IMR-90 (cell line): ENCODE data around the gene TIPARP. TPM values are rescaled to one million over a fixed set of nuclear protein-coding genes. Genes with fewer than 3 reads are reported as not detected.

Experiments used
- ATAC-seq: fragments of 200-7000 bp; cut with Tn5 transposase; 2 replicates; pipeline ENCODE4 v1.9.1; 2020; ENCODE audit warnings: low read depth, mild to moderate bottlenecking, moderate library complexity
- BruUV-seq: library from RNA; stranded (reverse); fragments of 400-500 nt; replicated peaks from 2 replicates; lab custom pipeline; 2021; lab: Mats Ljungman, UMichigan
- CTCF ChIA-PET: fragments of 300-600 bp; formaldehyde crosslinking; extraction: SDS; loops from one replicate; lab custom pipeline; 2021; ENCODE audit warnings: antibody characterized with exemption; lab: Yijun Ruan, JAX
- POLR2A ChIA-PET: fragments of 300-600 bp; sonication (Branson Sonifier 250); formaldehyde crosslinking; loops from one replicate; lab custom pipeline; 2022; ENCODE audit warnings: antibody characterized with exemption; ENCODE audit not compliant: unreplicated experiment; lab: Charles Lee
- DNase-seq: peaks from one replicate; pipeline ENCODE4 v3.0.0; 2013
- H2AFZ ChIP-seq: replicated peaks from 2 replicates; pipeline ENCODE3; 2013; ENCODE audit warnings: low read length, mild to moderate bottlenecking; ENCODE audit not compliant: poor library complexity
- H2AK5ac ChIP-seq: 2 replicates; pipeline ENCODE4 v1.6.1; 2013; ENCODE audit warnings: low read depth, low read length, inconsistent platforms
- H2AK9ac ChIP-seq: replicated peaks from 2 replicates; pipeline ENCODE3; 2013; ENCODE audit warnings: mild to moderate bottlenecking, low read depth, low read length, moderate library complexity; ENCODE audit not compliant: poor library complexity
- H2BK120ac ChIP-seq: 2 replicates; pipeline ENCODE4 v1.6.1; 2013; ENCODE audit warnings: low read depth, low read length, inconsistent platforms
- H2BK15ac ChIP-seq: 3 replicates; pipeline ENCODE4 v1.6.1; 2013; ENCODE audit warnings: low read depth, low read length, inconsistent platforms
- H2BK20ac ChIP-seq: 2 replicates; pipeline ENCODE4 v1.6.1; 2013; ENCODE audit warnings: low read depth, mild to moderate bottlenecking, inconsistent platforms, low read length, moderate library complexity
- H2BK5ac ChIP-seq: 2 replicates; pipeline ENCODE4 v1.6.1; 2013; ENCODE audit warnings: mild to moderate bottlenecking, low read depth, low read length, inconsistent platforms; ENCODE audit not compliant: poor library complexity, severe bottlenecking
- H3K14ac ChIP-seq: replicated peaks from 2 replicates; pipeline ENCODE4 v1.6.1; 2013; ENCODE audit warnings: low read depth, low read length, inconsistent platforms
- H3K18ac ChIP-seq: 2 replicates; pipeline ENCODE4 v1.6.1; 2013; ENCODE audit warnings: low read depth, low read length, control low read depth
- H3K23ac ChIP-seq: 2 replicates; pipeline ENCODE4 v1.6.1; 2013; ENCODE audit warnings: low read depth, low read length, inconsistent platforms
- H3K27ac ChIP-seq: 2 replicates; pipeline ENCODE4 v1.5.1; 2013; ENCODE audit warnings: mild to moderate bottlenecking, control low read depth, low read length; ENCODE audit not compliant: insufficient read depth
- H3K27me3 ChIP-seq: 2 replicates; pipeline ENCODE4 v1.6.1; 2013; ENCODE audit warnings: low read length; ENCODE audit not compliant: control insufficient read depth, insufficient read depth
- H3K36me3 ChIP-seq: 2 replicates; pipeline ENCODE4 v1.6.1; 2013; ENCODE audit warnings: low read length, mixed read lengths; ENCODE audit not compliant: control insufficient read depth, insufficient read depth
- H3K4ac ChIP-seq: 2 replicates; pipeline ENCODE4 v1.6.1; 2013; ENCODE audit warnings: low read depth, low read length, inconsistent platforms
- H3K4me1 ChIP-seq: 2 replicates; pipeline ENCODE4 v1.6.1; 2013; ENCODE audit warnings: low read length, mixed read lengths; ENCODE audit not compliant: control insufficient read depth, insufficient read depth
- H3K4me2 ChIP-seq: 2 replicates; pipeline ENCODE4 v1.6.1; 2013; ENCODE audit warnings: low read depth, mild to moderate bottlenecking, control low read depth, low read length, moderate library complexity
- H3K4me3 ChIP-seq: 2 replicates; pipeline ENCODE4 v1.5.1; 2013; ENCODE audit warnings: low read depth, mild to moderate bottlenecking, control low read depth, low read length, moderate library complexity; ENCODE audit not compliant: insufficient read depth
- H3K56ac ChIP-seq: 2 replicates; pipeline ENCODE4 v1.6.1; 2013; ENCODE audit warnings: low read length, inconsistent platforms; ENCODE audit not compliant: insufficient read depth; ENCODE audit errors: extremely low read depth
- H3K79me1 ChIP-seq, 2 experiments: 2 replicates each; pipeline ENCODE4 v1.6.1; 2013; ENCODE audit warnings: low read length in 2 of 2, inconsistent platforms in 1 of 2, low read depth in 1 of 2
- H3K9ac ChIP-seq: 2 replicates; pipeline ENCODE4 v1.6.1; 2013; ENCODE audit warnings: low read depth, low read length, control low read depth
- H3K9me1 ChIP-seq: 2 replicates; pipeline ENCODE4 v1.6.1; 2013; ENCODE audit warnings: low read length, inconsistent platforms; ENCODE audit not compliant: insufficient read depth
- H3K9me3 ChIP-seq: 2 replicates; pipeline ENCODE4 v1.6.1; 2013; ENCODE audit warnings: low read length; ENCODE audit not compliant: control insufficient read depth, insufficient read depth
- H4K20me1 ChIP-seq: 2 replicates; pipeline ENCODE4 v1.6.1; 2013; ENCODE audit warnings: low read length, inconsistent platforms; ENCODE audit not compliant: insufficient read depth
- H4K5ac ChIP-seq: 2 replicates; pipeline ENCODE4 v1.6.1; 2013; ENCODE audit warnings: mild to moderate bottlenecking, low read depth, low read length, control low read depth
- H4K8ac ChIP-seq, 2 experiments: 2 replicates each; pipeline ENCODE4 v1.6.1; 2013; ENCODE audit warnings: low read depth in 2 of 2, low read length in 2 of 2, control low read depth in 1 of 2, inconsistent platforms in 1 of 2
- H4K91ac ChIP-seq: 2 replicates; pipeline ENCODE4 v1.6.1; 2013; ENCODE audit warnings: low read depth, low read length, inconsistent platforms; ENCODE audit not compliant: insufficient read depth
- CEBPB ChIP-seq: IDR thresholded peaks from 2 replicates; pipeline ENCODE4 v1.6.1; 2012; ENCODE audit warnings: low read depth, low read length, improper control_type of control experiment
- CHD1 ChIP-seq: IDR thresholded peaks from 2 replicates; pipeline ENCODE4 v1.6.1; 2012; ENCODE audit warnings: low read depth, low read length, improper control_type of control experiment
- FOS ChIP-seq: fragments of 150-350 bp; IDR thresholded peaks from 2 replicates; pipeline ENCODE4 v1.6.1; 2016; ENCODE audit warnings: low read depth, low read length
- WGBS, 2 experiments: methylation state at CpG; one replicate each; pipeline versions ENCODE4 v1.1.5 to v1.1.7; 2013; ENCODE audit warnings: missing lambda C conversion rate in 2 of 2; ENCODE audit not compliant: insufficient read length in 1 of 2; ENCODE audit errors: extremely low coverage in 2 of 2; 5-methylcytosine and 5-hydroxymethylcytosine counted together
- dilution Hi-C: fragments of 300-500 bp; cut with HindIII; formaldehyde crosslinking; loops from one replicate; pipeline ENCODE4 v1.14.3; 2018; ENCODE audit warnings: low sequenced_read_pairs; ENCODE audit not compliant: unreplicated experiment
- in situ Hi-C: fragments of 300-500 bp; cut with MboI; formaldehyde crosslinking; loops from 3 replicates; pipeline ENCODE4 v1.14.3; 2019; ENCODE audit warnings: low sequenced_read_pairs, inconsistent platforms, mixed read lengths
- intact Hi-C: fragments of 100-400 bp; cut with micrococcal nuclease; formaldehyde crosslinking; loops from 2 replicates; pipeline ENCODE4 v1.10.0; 2022
- polyA plus RNA-seq, 3 experiments: library from polyadenylated mRNA; depleted of rRNA; stranded (reverse); fragments of >200 nt; gene quantifications; 2 replicates each; pipeline ENCODE4 v1.2.3, GENCODE V29; 2012; ENCODE audit warnings: low replicate concordance in 1 of 3
- total RNA-seq: library from RNA; depleted of rRNA; stranded (reverse); fragments of >200 nt; gene quantifications from 2 replicates; pipeline ENCODE4 v1.2.3, GENCODE V29; 2012

TIPARP gene
- total and polyA plus RNA-seq, 2 of the 4 experiments (the other 2 are of a cell fraction) = 12.6 to 70.8 TPM

DNA sequence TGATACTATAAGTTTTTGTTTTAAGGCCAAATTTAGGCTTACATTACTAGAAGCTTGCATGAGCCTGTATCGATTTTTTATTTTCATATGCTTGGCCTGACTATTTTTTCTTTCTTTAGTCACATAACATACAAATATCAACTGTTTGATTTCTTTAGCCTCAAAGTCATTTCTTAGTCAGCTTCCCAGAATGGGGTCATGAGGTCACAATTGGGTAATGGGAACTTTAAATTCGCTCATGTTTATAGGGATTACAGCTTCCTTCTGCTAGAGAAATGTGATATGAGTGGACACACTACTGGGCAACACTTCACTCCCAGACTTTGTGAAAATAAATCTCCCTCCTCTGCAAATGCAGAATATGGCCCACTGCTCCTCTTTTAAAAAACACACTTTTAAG lies 9.1 kb upstream of the TIPARP start:
- H2BK15ac ChIP-seq = no peak overlapping the region
- H3K4me2 ChIP-seq = 0 out of 2 replicates have a peak overlapping the region, but pooled peaks have one; percentile 43
- peaks cover 9% of the 10 kb centered on the region; the same call in 1 of the 2 replicates for H3K9me1 ChIP-seq
- no peak overlapping the region for H3K56ac ChIP-seq
- H2BK120ac ChIP-seq = no peak overlapping the region
- no peak overlapping the region for H2BK5ac ChIP-seq
- no peaks in the 10 kb centered on the region for H3K9me3 ChIP-seq
- no peak overlapping the region for H2AK9ac ChIP-seq
- CTCF ChIA-PET = interaction anchor here (0.9 kb wide), 1 partner anchor 8 kb away, joined by 4 read pairs; no protein-coding TSS in a partner anchor
- ATAC-seq = peak; percentile 95
- intact Hi-C loops = loop anchor here (2.0 kb wide), 1 partner anchor 110 kb away; the partner anchor contains the start of gene SSR3
- H3K18ac ChIP-seq = no peak overlapping the region
- DNase-seq = peak; percentile 91
- in situ Hi-C loops = loop anchor here (10.0 to 25.0 kb wide), 2 partner anchors 100 to 503 kb away; no protein-coding TSS in a partner anchor
- H3K27ac ChIP-seq = no peak overlapping the region
- H2AK5ac ChIP-seq = no peak overlapping the region
- no peak overlapping the region for H4K91ac ChIP-seq
- dilution Hi-C loops = no loop called here
- POLR2A ChIA-PET = no interaction called here
- H3K23ac ChIP-seq = no peak overlapping the region
- no peaks in the 10 kb centered on the region for H3K36me3 ChIP-seq
- no peaks in the 10 kb centered on the region for H3K79me1 ChIP-seq
- H4K5ac ChIP-seq = no peak overlapping the region
- H3K4me1 ChIP-seq = peaks cover 6% of the 10 kb centered on the region
- H2AFZ ChIP-seq = no peak overlapping the region
- H3K4ac ChIP-seq = no peak overlapping the region
- H4K8ac ChIP-seq = no peak overlapping the region
- H3K14ac ChIP-seq = no peak overlapping the region
- TF ChIP-seq CHD1 (no peak), CEBPB (peak; percentile 70), FOS (0 out of 2 replicates have a peak, but pooled peaks have one; percentile 37)
- H3K9ac ChIP-seq = no peak overlapping the region
- no peaks in the 10 kb centered on the region for H4K20me1 ChIP-seq
- no peak overlapping the region for H3K4me3 ChIP-seq
- H2BK20ac ChIP-seq = no peak overlapping the region
- no TSS peak for BruUV-seq
- H3K27me3 ChIP-seq = no peaks in the 10 kb centered on the region
- no CpG with 5 or more reads among the region's 2 CpGs for WGBS, 2 experiments
